ENCODE data around the gene TESMIN.
A peak's percentile ranks its signal among the peaks of the same experiment; 100 is the strongest.

The TESMIN gene

GRCh38 chr11:68690671-68691401 is 60.5 kb downstream of the TESMIN start:
- Histone ChIP-seq H3K27me3 (replicated peaks; ENCODE audit: insufficient read depth, low read length) (peaks cover 56% of the 10 kb centered on the region), H3K4me3 (ENCODE audit: low read length) (no peak overlapping the region), H3K36me3 (replicated peaks; ENCODE audit: insufficient read depth, low read length) (no peaks in the 10 kb centered on the region), H3K4me1 (ENCODE audit: low read length) (no peaks in the 10 kb centered on the region), H3K9me3 (replicated peaks; ENCODE audit: insufficient read depth, low read length) (no peaks in the 10 kb centered on the region), H2AFZ (ENCODE audit: low read length) (no peak overlapping the region), H3K27ac (ENCODE audit: low read length) (no peak overlapping the region), H3K9ac (ENCODE audit: low read length) (no peak overlapping the region), H3F3A (ENCODE audit: insufficient read depth, low read length) (no peaks in the 10 kb centered on the region), H4K20me1 (ENCODE audit: insufficient read depth, low read length) (no peaks in the 10 kb centered on the region), H3K79me2 (ENCODE audit: low read length) (no peaks in the 10 kb centered on the region), H3K4me2 (ENCODE audit: low read depth, low read length) (no peak overlapping the region), H3K9me2 (replicated peaks; ENCODE audit: insufficient read depth, low read length) (no peaks in the 10 kb centered on the region)
- no peak for TF ChIP-seq EZH2 (optimal IDR thresholded peaks at IDR 0.05; ENCODE audit: low read depth, low read length)
- no peak for TF ChIP-seq EZH2phosphoT487 (IDR thresholded peaks at IDR 0.05; ENCODE audit: low read length)
- TF ChIP-seq, protein P1, sequence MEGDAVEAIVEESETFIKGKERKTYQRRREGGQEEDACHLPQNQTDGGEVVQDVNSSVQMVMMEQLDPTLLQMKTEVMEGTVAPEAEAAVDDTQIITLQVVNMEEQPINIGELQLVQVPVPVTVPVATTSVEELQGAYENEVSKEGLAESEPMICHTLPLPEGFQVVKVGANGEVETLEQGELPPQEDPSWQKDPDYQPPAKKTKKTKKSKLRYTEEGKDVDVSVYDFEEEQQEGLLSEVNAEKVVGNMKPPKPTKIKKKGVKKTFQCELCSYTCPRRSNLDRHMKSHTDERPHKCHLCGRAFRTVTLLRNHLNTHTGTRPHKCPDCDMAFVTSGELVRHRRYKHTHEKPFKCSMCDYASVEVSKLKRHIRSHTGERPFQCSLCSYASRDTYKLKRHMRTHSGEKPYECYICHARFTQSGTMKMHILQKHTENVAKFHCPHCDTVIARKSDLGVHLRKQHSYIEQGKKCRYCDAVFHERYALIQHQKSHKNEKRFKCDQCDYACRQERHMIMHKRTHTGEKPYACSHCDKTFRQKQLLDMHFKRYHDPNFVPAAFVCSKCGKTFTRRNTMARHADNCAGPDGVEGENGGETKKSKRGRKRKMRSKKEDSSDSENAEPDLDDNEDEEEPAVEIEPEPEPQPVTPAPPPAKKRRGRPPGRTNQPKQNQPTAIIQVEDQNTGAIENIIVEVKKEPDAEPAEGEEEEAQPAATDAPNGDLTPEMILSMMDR (IDR thresholded peaks at IDR 0.05; ENCODE audit: low read length): peak; percentile 15; the same call in 1 of the 2 replicates
- DNase-seq: no peak

GRCh38 chr11:68689737-68690625 is 61.3 kb downstream of the TESMIN start:
- Histone ChIP-seq H4K20me1 (ENCODE audit: insufficient read depth, low read length) (no peaks in the 10 kb centered on the region), H3K27me3 (replicated peaks; ENCODE audit: insufficient read depth, low read length) (peaks cover 65% of the 10 kb centered on the region), H3K4me1 (ENCODE audit: low read length) (no peaks in the 10 kb centered on the region), H3K9me2 (replicated peaks; ENCODE audit: insufficient read depth, low read length) (no peaks in the 10 kb centered on the region), H3F3A (ENCODE audit: insufficient read depth, low read length) (no peaks in the 10 kb centered on the region), H3K36me3 (replicated peaks; ENCODE audit: insufficient read depth, low read length) (no peaks in the 10 kb centered on the region), H3K79me2 (ENCODE audit: low read length) (no peaks in the 10 kb centered on the region), H3K4me2 (ENCODE audit: low read depth, low read length) (no peak overlapping the region), H3K9me3 (replicated peaks; ENCODE audit: insufficient read depth, low read length) (no peaks in the 10 kb centered on the region), H2AFZ (ENCODE audit: low read length) (no peak overlapping the region), H3K27ac (ENCODE audit: low read length) (no peak overlapping the region), H3K4me3 (ENCODE audit: low read length) (no peak overlapping the region), H3K9ac (ENCODE audit: low read length) (no peak overlapping the region)
- no peak for TF ChIP-seq EZH2phosphoT487 (IDR thresholded peaks at IDR 0.05; ENCODE audit: low read length)
- TF ChIP-seq, protein P1 (IDR thresholded peaks at IDR 0.05; ENCODE audit: low read length): no peak
- TF ChIP-seq EZH2 (optimal IDR thresholded peaks at IDR 0.05; ENCODE audit: low read depth, low read length): no peak
- DNase-seq: no peak

GRCh38 chr11:68688881-68689280 is 62.4 kb downstream of the TESMIN start:
- no peak for DNase-seq
- Histone ChIP-seq H3K4me1 (ENCODE audit: low read length) (no peaks in the 10 kb centered on the region), H3K36me3 (replicated peaks; ENCODE audit: insufficient read depth, low read length) (no peaks in the 10 kb centered on the region), H3F3A (ENCODE audit: insufficient read depth, low read length) (no peaks in the 10 kb centered on the region), H3K4me3 (ENCODE audit: low read length) (no peak overlapping the region), H2AFZ (ENCODE audit: low read length) (no peak overlapping the region), H3K27me3 (replicated peaks; ENCODE audit: insufficient read depth, low read length) (peaks cover 71% of the 10 kb centered on the region), H3K9me3 (replicated peaks; ENCODE audit: insufficient read depth, low read length) (no peaks in the 10 kb centered on the region), H3K9ac (ENCODE audit: low read length) (no peak overlapping the region), H3K4me2 (ENCODE audit: low read depth, low read length) (no peak overlapping the region), H3K27ac (ENCODE audit: low read length) (no peak overlapping the region), H4K20me1 (ENCODE audit: insufficient read depth, low read length) (no peaks in the 10 kb centered on the region), H3K9me2 (replicated peaks; ENCODE audit: insufficient read depth, low read length) (no peaks in the 10 kb centered on the region), H3K79me2 (ENCODE audit: low read length) (no peaks in the 10 kb centered on the region)
- TF ChIP-seq, protein P1 (IDR thresholded peaks at IDR 0.05; ENCODE audit: low read length): no peak
- no peak for TF ChIP-seq EZH2 (optimal IDR thresholded peaks at IDR 0.05; ENCODE audit: low read depth, low read length)
- TF ChIP-seq EZH2phosphoT487 (IDR thresholded peaks at IDR 0.05; ENCODE audit: low read length): no peak
